ENCODE measurements around the gene WDFY4.

DNA sequence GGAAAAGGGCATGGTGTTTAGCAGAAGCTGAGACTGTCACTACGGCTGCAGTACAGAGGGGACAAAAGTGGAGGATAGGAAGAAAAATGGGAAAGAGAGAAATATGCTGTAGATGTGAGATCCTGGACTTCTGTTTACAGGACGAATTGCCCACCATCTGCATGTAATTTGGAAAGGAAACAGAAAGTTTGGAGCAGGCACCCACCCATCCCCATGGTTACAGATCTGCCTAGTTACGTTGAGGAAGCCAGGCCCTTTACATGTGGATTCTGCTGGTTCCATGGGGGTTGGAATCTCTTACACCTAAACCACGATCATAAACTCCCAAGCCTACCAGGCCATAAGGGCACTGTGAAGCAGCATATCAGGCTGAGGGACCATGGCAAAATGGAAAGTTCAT is 84.3 kb downstream of the WDFY4 start:
- TF ChIP-seq CTCF (IDR thresholded peaks at IDR 0.05; ENCODE audit: extremely low read depth in 1 of 2, insufficient read depth in 1 of 2, low read depth in 1 of 2, low read length in 2 of 2) (no peak), JUN (IDR thresholded peaks at IDR 0.05; ENCODE audit: borderline replicate concordance, insufficient read depth, insufficient read length, low read depth) (no peak), EZH2 (IDR thresholded peaks at IDR 0.05; ENCODE audit: borderline replicate concordance, low read depth, low read length, severe bottlenecking) (no peak), FOS (IDR thresholded peaks at IDR 0.05; ENCODE audit: borderline replicate concordance, insufficient read depth, low read length) (no peak), POLR2AphosphoS5 (IDR thresholded peaks at IDR 0.05; ENCODE audit: insufficient read depth, low read depth, low read length) (no peak), POLR2A (IDR thresholded peaks at IDR 0.05; ENCODE audit: low read depth, low read length) (no peak), MYC (IDR thresholded peaks at IDR 0.05; ENCODE audit: low read depth, low read length) (no peak)
- TF ChIP-seq, protein P1, sequence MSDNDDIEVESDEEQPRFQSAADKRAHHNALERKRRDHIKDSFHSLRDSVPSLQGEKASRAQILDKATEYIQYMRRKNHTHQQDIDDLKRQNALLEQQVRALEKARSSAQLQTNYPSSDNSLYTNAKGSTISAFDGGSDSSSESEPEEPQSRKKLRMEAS (IDR thresholded peaks at IDR 0.05; ENCODE audit: insufficient read depth, insufficient read length), result no peak
